ENCODE results near the gene CCDC88C. TPM values are rescaled to one million over a fixed set of nuclear protein-coding genes. Genes with fewer than 3 reads are reported as not detected.

CCDC88C gene
- polyA plus RNA-seq, 1 donor (not counting 4 experiments of a cell fraction or from before 2014, with no cell fraction given) = 2.4 TPM

GRCh38 chr14:91339671-91340369 is 77.8 kb downstream of the CCDC88C start:
- Histone ChIP-seq H3K9me3 (ENCODE audit: control insufficient read depth, low read depth, low read length) (no peaks in the 10 kb centered on the region), H3K9me1 (ENCODE audit: control insufficient read depth, extremely low read depth, insufficient read depth, low read length) (no peaks in the 10 kb centered on the region), H3K4me3 (ENCODE audit: control insufficient read depth in 2 of 3, extremely low read depth in 1 of 3, insufficient read depth in 2 of 3, low read depth in 1 of 3, low read length in 3 of 3) (no peak overlapping the region), H3K36me3 (ENCODE audit: control insufficient read depth in 2 of 2, extremely low read depth in 1 of 2, insufficient read depth in 2 of 2, low read length in 2 of 2) (no peaks in the 10 kb centered on the region), H2AFZ (ENCODE audit: control insufficient read depth, low read length) (no peak overlapping the region), H3K9ac (ENCODE audit: control insufficient read depth, extremely low read depth, insufficient read depth, low read length) (no peak overlapping the region), H3K79me2 (ENCODE audit: control insufficient read depth, insufficient read depth, low read length) (no peaks in the 10 kb centered on the region), H3K4me2 (ENCODE audit: control insufficient read depth, extremely low read depth, insufficient read depth, low read depth, low read length) (no peak overlapping the region), H3K27ac (ENCODE audit: control insufficient read depth, insufficient read depth, low read length) (no peak overlapping the region), H3K27me3 (ENCODE audit: control insufficient read depth, extremely low read depth, insufficient read depth, low read length) (no peaks in the 10 kb centered on the region), H3K4me1 (ENCODE audit: control insufficient read depth, extremely low read depth, insufficient read depth, low read length) (no peaks in the 10 kb centered on the region), H4K20me1 (ENCODE audit: control insufficient read depth, extremely low read depth, insufficient read depth, low read length) (no peaks in the 10 kb centered on the region)
- DNase-seq (ENCODE audit: low read depth, low spot score) (no peak), FAIRE-seq (no peak)
- TF ChIP-seq CTCF (optimal IDR thresholded peaks at IDR 0.05 in 1 of 3, IDR thresholded peaks at IDR 0.05 in 1 of 3, conservative IDR thresholded peaks at IDR 0.05 in 1 of 3; ENCODE audit: extremely low read depth in 1 of 3, insufficient read depth in 2 of 3, low read length in 3 of 3) = no peak
- no peak for TF ChIP-seq EZH2 (IDR thresholded peaks at IDR 0.05; ENCODE audit: low read length)
- dilution Hi-C loops (cut with MboI; ENCODE audit: extremely low pct_ligation_motif_present, low sequenced_read_pairs) = no loop called here

- no peaks in the 10 kb centered on the region for H3K36me3 ChIP-seq (ENCODE audit: control insufficient read depth in 2 of 2, extremely low read depth in 1 of 2, insufficient read depth in 2 of 2, low read length in 2 of 2)
- no peaks in the 10 kb centered on the region for H3K27me3 ChIP-seq (ENCODE audit: control insufficient read depth, extremely low read depth, insufficient read depth, low read length)
- H3K9me3 ChIP-seq (ENCODE audit: control insufficient read depth, low read depth, low read length) = no peaks in the 10 kb centered on the region
- H4K20me1 ChIP-seq (ENCODE audit: control insufficient read depth, extremely low read depth, insufficient read depth, low read length) = no peaks in the 10 kb centered on the region
- H3K4me2 ChIP-seq (ENCODE audit: control insufficient read depth, extremely low read depth, insufficient read depth, low read depth, low read length) = no peak overlapping the region
- H3K9me1 ChIP-seq (ENCODE audit: control insufficient read depth, extremely low read depth, insufficient read depth, low read length) = no peaks in the 10 kb centered on the region
- dilution Hi-C loops (cut with MboI; ENCODE audit: extremely low pct_ligation_motif_present, low sequenced_read_pairs) = no loop called here
- TF ChIP-seq EZH2 (IDR thresholded peaks at IDR 0.05; ENCODE audit: low read length) = no peak
- DNase-seq (ENCODE audit: low read depth, low spot score) (no peak), FAIRE-seq (no peak)
- H2AFZ ChIP-seq (ENCODE audit: control insufficient read depth, low read length) = no peak overlapping the region
- H3K4me1 ChIP-seq (ENCODE audit: control insufficient read depth, extremely low read depth, insufficient read depth, low read length) = no peaks in the 10 kb centered on the region
- no peak overlapping the region for H3K4me3 ChIP-seq (ENCODE audit: control insufficient read depth in 2 of 3, extremely low read depth in 1 of 3, insufficient read depth in 2 of 3, low read depth in 1 of 3, low read length in 3 of 3)
- no peak overlapping the region for H3K27ac ChIP-seq (ENCODE audit: control insufficient read depth, insufficient read depth, low read length)
- no peak overlapping the region for H3K9ac ChIP-seq (ENCODE audit: control insufficient read depth, extremely low read depth, insufficient read depth, low read length)
- H3K79me2 ChIP-seq (ENCODE audit: control insufficient read depth, insufficient read depth, low read length) = no peaks in the 10 kb centered on the region
Observed at GRCh38 chr14:91339076-91339475, 78.5 kb downstream of the CCDC88C start.

- Histone ChIP-seq H3K4me2 (ENCODE audit: control insufficient read depth, extremely low read depth, insufficient read depth, low read depth, low read length) (no peak overlapping the region), H3K9ac (ENCODE audit: control insufficient read depth, extremely low read depth, insufficient read depth, low read length) (no peak overlapping the region), H3K36me3 (ENCODE audit: control insufficient read depth in 2 of 2, extremely low read depth in 1 of 2, insufficient read depth in 2 of 2, low read length in 2 of 2) (no peaks in the 10 kb centered on the region), H3K9me3 (ENCODE audit: control insufficient read depth, low read depth, low read length) (no peaks in the 10 kb centered on the region), H3K79me2 (ENCODE audit: control insufficient read depth, insufficient read depth, low read length) (no peaks in the 10 kb centered on the region), H3K4me3 (ENCODE audit: control insufficient read depth in 2 of 3, extremely low read depth in 1 of 3, insufficient read depth in 2 of 3, low read depth in 1 of 3, low read length in 3 of 3) (no peak overlapping the region), H4K20me1 (ENCODE audit: control insufficient read depth, extremely low read depth, insufficient read depth, low read length) (no peaks in the 10 kb centered on the region), H3K27me3 (ENCODE audit: control insufficient read depth, extremely low read depth, insufficient read depth, low read length) (no peaks in the 10 kb centered on the region), H3K9me1 (ENCODE audit: control insufficient read depth, extremely low read depth, insufficient read depth, low read length) (no peaks in the 10 kb centered on the region), H3K4me1 (ENCODE audit: control insufficient read depth, extremely low read depth, insufficient read depth, low read length) (no peaks in the 10 kb centered on the region), H3K27ac (ENCODE audit: control insufficient read depth, insufficient read depth, low read length) (no peak overlapping the region), H2AFZ (ENCODE audit: control insufficient read depth, low read length) (no peak overlapping the region)
- dilution Hi-C loops (cut with MboI; ENCODE audit: extremely low pct_ligation_motif_present, low sequenced_read_pairs) = no loop called here
- FAIRE-seq (no peak), DNase-seq (ENCODE audit: low read depth, low spot score) (no peak)
- no peak for TF ChIP-seq EZH2 (IDR thresholded peaks at IDR 0.05; ENCODE audit: low read length)
- TF ChIP-seq CTCF (optimal IDR thresholded peaks at IDR 0.05 in 1 of 3, IDR thresholded peaks at IDR 0.05 in 1 of 3, conservative IDR thresholded peaks at IDR 0.05 in 1 of 3; ENCODE audit: extremely low read depth in 1 of 3, insufficient read depth in 2 of 3, low read length in 3 of 3) = no peak
Observed at GRCh38 chr14:91338379-91338778, 79.2 kb downstream of the CCDC88C start.

Measured in keratinocyte (primary cell).